K562 (cell line): ENCODE measurements around the gene SEC14L1. TPM values are rescaled to one million over a fixed set of nuclear protein-coding genes. Genes with fewer than 3 reads are reported as not detected.

Experiments
- ATAC-seq: fragments of 200-7000 bp; cut with Tn5 transposase; 3 replicates; pipeline ENCODE4 v1.9.1; 2020; ENCODE audit warnings: moderate library complexity
- BruUV-seq: library from RNA; stranded (reverse); fragments of 400-500 nt; replicated peaks from 2 replicates; lab custom pipeline; 2021; lab: Mats Ljungman, UMichigan
- CTCF ChIA-PET: fragments of 300-600 bp; formaldehyde crosslinking; extraction: SDS; loops from one replicate; lab custom pipeline; 2021; ENCODE audit warnings: low intra/inter-chr PET ratio; lab: Yijun Ruan, JAX
- POLR2A ChIA-PET: fragments of 300-600, 350-650 bp; sonication (Branson Sonifier 250); formaldehyde crosslinking; extraction: SDS; loops from one replicate; lab custom pipeline; 2021; ENCODE audit warnings: antibody characterized with exemption, inconsistent platforms; lab: Yijun Ruan, JAX
- DNase-seq, 4 experiments: peaks; one replicate each; pipeline versions ENCODE4 v3.0.0 to v3.0.0-alpha.2; 2011 to 2018; ENCODE audit warnings: low spot score in 3 of 4, mixed read lengths in 3 of 4; ENCODE audit errors: extremely low read depth in 1 of 4
- FAIRE-seq: peaks from 2 replicates; lab custom pipeline; 2011; peaks lifted over from hg19 to GRCh38; lab: Jason Lieb, UNC
- H2AFZ ChIP-seq: 2 replicates; pipeline ENCODE4 v1.6.0; 2011; ENCODE audit warnings: low read depth, low read length, control low read depth, inconsistent platforms
- H3K27ac ChIP-seq: fragments of 200-600 bp; 3 replicates; pipeline ENCODE4 v1.8.0; 2011; ENCODE audit warnings: low read depth, mild to moderate bottlenecking, control low read depth, inconsistent platforms, low read length, moderate library complexity, mixed read lengths; ENCODE audit errors: extremely low read depth
- H3K27me3 ChIP-seq, 2 experiments: fragments of 300-600 bp in 1 of 2; 2 replicates in 1 of 2; 3 replicates in 1 of 2; pipeline versions ENCODE4 v1.6.0 to v1.8.0; 2011; ENCODE audit warnings: inconsistent platforms in 2 of 2, low read length in 2 of 2, mild to moderate bottlenecking in 1 of 2, mixed read lengths in 1 of 2, moderate library complexity in 1 of 2; ENCODE audit not compliant: control insufficient read depth in 2 of 2, insufficient read depth in 2 of 2
- H3K36me3 ChIP-seq: fragments of 300-600 bp; 3 replicates; pipeline ENCODE4 v1.8.0; 2011; ENCODE audit warnings: mild to moderate bottlenecking, low read length, inconsistent platforms; ENCODE audit not compliant: control insufficient read depth, insufficient read depth
- H3K4me1 ChIP-seq, 2 experiments: fragments of 200-600 bp in 1 of 2; replicated peaks in 1 of 2; 2 replicates in 1 of 2; 3 replicates in 1 of 2; pipeline versions ENCODE4 v1.5.1 to v1.8.0; 2011; ENCODE audit warnings: inconsistent platforms in 2 of 2, low read length in 2 of 2, mild to moderate bottlenecking in 1 of 2, mixed read lengths in 1 of 2, moderate library complexity in 1 of 2; ENCODE audit not compliant: control insufficient read depth in 2 of 2, insufficient read depth in 2 of 2
- H3K4me2 ChIP-seq: 2 replicates; pipeline ENCODE4 v1.6.1; 2011; ENCODE audit warnings: low read length, control low read depth, inconsistent platforms, mixed read lengths; ENCODE audit not compliant: insufficient read depth
- H3K4me3 ChIP-seq: fragments of 200-600 bp; sonication (generic), shearing (Covaris generic); 2 replicates; pipeline ENCODE4 v1.5.1; 2016; ENCODE audit warnings: control low read depth, inconsistent platforms
- H3K79me2 ChIP-seq: fragments of 200-600 bp; 3 replicates; pipeline ENCODE4 v1.8.0; 2011; ENCODE audit warnings: low read length, inconsistent platforms; ENCODE audit not compliant: control insufficient read depth, insufficient read depth
- H3K9ac ChIP-seq, 2 experiments: 2 replicates each; pipeline versions ENCODE4 v1.6.0 to v1.6.1; 2011; ENCODE audit warnings: low read depth in 2 of 2, low read length in 2 of 2, control low read depth in 1 of 2, inconsistent platforms in 1 of 2, mild to moderate bottlenecking in 1 of 2, mixed read lengths in 1 of 2; ENCODE audit not compliant: insufficient read depth in 1 of 2
- H3K9me1 ChIP-seq: one replicate; pipeline ENCODE4 v1.6.0; 2011; ENCODE audit warnings: inconsistent platforms, mild to moderate bottlenecking, low read length, moderate library complexity; ENCODE audit not compliant: control insufficient read depth, insufficient read depth
- H3K9me3 ChIP-seq: replicated peaks from 2 replicates; pipeline ENCODE4 v1.5.1; 2011; ENCODE audit warnings: low read depth, low read length, inconsistent platforms; ENCODE audit not compliant: control insufficient read depth, insufficient read depth
- H4K20me1 ChIP-seq: replicated peaks from 2 replicates; pipeline ENCODE4 v1.6.1; 2011; ENCODE audit warnings: low read length, inconsistent platforms, mixed read lengths; ENCODE audit not compliant: control insufficient read depth, insufficient read depth
- CHD4 ChIP-seq: fragments of 200-600 bp; sonication (generic); IDR thresholded peaks from 3 replicates; pipeline ENCODE4 v1.6.1; 2012; ENCODE audit warnings: low read depth, mild to moderate bottlenecking, mixed read lengths, low read length, inconsistent platforms; ENCODE audit not compliant: insufficient read depth, insufficient replicate concordance, poor library complexity, severe bottlenecking
- CUX1 ChIP-seq: fragments of 200-800 bp; sonication (Bioruptor generic); IDR thresholded peaks from 2 replicates; pipeline ENCODE4 v1.6.1; 2016; ENCODE audit warnings: missing genetic modification characterization, missing compliant biosample characterization
- FUS ChIP-seq: fragments of 200-400 bp; formaldehyde crosslinking; optimal IDR thresholded peaks from 2 replicates; pipeline ENCODE3; 2017; ENCODE audit warnings: low read depth, low read length
- NR2F6 ChIP-seq: fragments of 450-650 bp; formaldehyde crosslinking; IDR thresholded peaks from 2 replicates; pipeline ENCODE4 v1.4.0; 2020; ENCODE audit warnings: mild to moderate bottlenecking
- STAT5A ChIP-seq: IDR thresholded peaks from 2 replicates; pipeline ENCODE4 v1.6.1; 2012; ENCODE audit warnings: low read length, inconsistent platforms, borderline replicate concordance
- TSHZ1 ChIP-seq: fragments of 250-450 bp; sonication (Bioruptor Pico); IDR thresholded peaks from 2 replicates; pipeline ENCODE4 v1.4.0; 2020; ENCODE audit warnings: mild to moderate bottlenecking, moderate library complexity
- USF2 ChIP-seq: sonication (generic); formaldehyde crosslinking; IDR thresholded peaks from 2 replicates; pipeline ENCODE4 v1.5.0; 2020; ENCODE audit warnings: missing genetic modification reagents
- XRCC4 ChIP-seq: IDR thresholded peaks from one replicate; pipeline ENCODE4 v1.6.1; 2011; ENCODE audit not compliant: insufficient read depth, insufficient read length; ENCODE audit errors: extremely low read depth
- WGBS: fragments of 100-300 bp; shearing (Covaris generic); methylation state at CpG from one replicate; pipeline ENCODE4 v1.1.6; 2016; ENCODE audit warnings: low coverage, mixed read lengths; ENCODE audit not compliant: insufficient coverage; ENCODE audit errors: missing lambda C conversion rate; 5-methylcytosine and 5-hydroxymethylcytosine counted together
- in situ Hi-C: fragments of 300-500 bp; cut with MboI; formaldehyde crosslinking; loops from 4 replicates; pipeline ENCODE4 v1.15.0; 2018; ENCODE audit warnings: inconsistent platforms, mixed read lengths
- intact Hi-C: fragments of 100-400 bp; cut with micrococcal nuclease; formaldehyde crosslinking; loops from 2 replicates; pipeline ENCODE4 v1.14.2; 2022
- polyA plus RNA-seq, 8 experiments: library from polyadenylated mRNA; depleted of rRNA in 4 of 8; stranded (reverse) in 5 of 8; unstranded in 3 of 8; fragments of >200 nt; fragmentation: Nextera tagmentation in 2 of 8; fragmentation: Illumina TruSeq in 1 of 8; extraction: Ambion mirVana in 2 of 8; extraction: Trizol in 1 of 8; gene quantifications; 2 replicates each; pipeline versions ENCODE4 v1.2.1 to v1.2.3, GENCODE V29; 2011 to 2014; ENCODE audit warnings: inconsistent platforms in 1 of 8, missing spikeins in 1 of 8
- total RNA-seq, 7 experiments: library from RNA; depleted of rRNA in 6 of 7; stranded (reverse); fragments of >200 nt in 6 of 7; fragmentation: Illumina TruSeq in 2 of 7; extraction: Trizol in 2 of 7; gene quantifications; 2 replicates each; pipeline versions ENCODE4 v1.2.1 to v1.2.3, GENCODE V29; 2011 to 2021; ENCODE audit warnings: low replicate concordance in 1 of 7

SEC14L1 gene
- total and polyA plus RNA-seq, 9 of the 15 experiments (the other 6 are each of a cell fraction or from before 2014, with no cell fraction given), result 3.1 to 39.7 (median 15.2) TPM

- TF ChIP-seq CHD4 (no peak), NR2F6 (CRISPR knock-in tag) (no peak), CUX1 (CRISPR knock-in tag) (no peak), XRCC4 (no peak)
Measured at GRCh38 chr17:77130525-77130924, 10.2 kb upstream of the SEC14L1 start (continued).

- H4K20me1 ChIP-seq, result no peaks in the 10 kb centered on the region
- intact Hi-C loops (no loop called here), in situ Hi-C loops (no loop called here)
- H3K9me1 ChIP-seq, result no peaks in the 10 kb centered on the region
- H3K27me3 ChIP-seq, result no peaks in the 10 kb centered on the region
- H3K79me2 ChIP-seq, result no peaks in the 10 kb centered on the region
- H3K4me3 ChIP-seq, result no peak overlapping the region
- FAIRE-seq (no peak), ATAC-seq (no peak), DNase-seq (no peak)
- H3K9ac ChIP-seq, result no peak overlapping the region
- H3K27ac ChIP-seq, result no peak overlapping the region
- H2AFZ ChIP-seq, result no peak overlapping the region
- H3K9me3 ChIP-seq, result peaks cover 4% of the 10 kb centered on the region
- H3K36me3 ChIP-seq, result no peaks in the 10 kb centered on the region
- CTCF ChIA-PET, result no interaction called here
- BruUV-seq, result no TSS peak
- TF ChIP-seq STAT5A, result no peak
- TF ChIP-seq FUS, result no peak
- TF ChIP-seq USF2, result no peak
- TF ChIP-seq TSHZ1 (CRISPR knock-in tag), result no peak
- peaks cover 9 to 11% of the 10 kb centered on the region in 2 experiments; a peak in 4 of 5 replicates for H3K4me1 ChIP-seq
- 28% methylated on average over 5 of the region's 5 CpGs for WGBS
- no peak overlapping the region for H3K4me2 ChIP-seq
- POLR2A ChIA-PET, result no interaction called here
Measured at GRCh38 chr17:77131904-77132303, 8.9 kb upstream of the SEC14L1 start.
